Tibial artery (tissue), 4 donors: ENCODE data around the gene FRMD8.
A peak's percentile ranks its signal among the peaks of the same experiment; 100 is the strongest.

Source experiments
- DNase-seq, 2 donors: peaks; one replicate each; pipeline ENCODE4 v3.0.0-alpha.2; 2019
- H3K27ac ChIP-seq, 2 donors: fragments of 200-600 bp; sonication (generic) in 1 of 2; 1 replicate in 1 of 2; 2 replicates in 1 of 2; pipeline ENCODE4 v1.5.1; 2018 to 2019; ENCODE audit warnings: mild to moderate bottlenecking in 1 of 2
- H3K27me3 ChIP-seq, 2 donors: fragments of 200-600 bp; sonication (generic) in 1 of 2; one replicate each; pipeline versions ENCODE4 v1.5.1 to v1.6.0; 2016 to 2019
- H3K36me3 ChIP-seq, 3 donors: fragments of 200-600 bp; sonication (generic) in 2 of 3; one replicate each; pipeline ENCODE4 v1.5.1; 2016 to 2019; ENCODE audit warnings: mild to moderate bottlenecking in 2 of 3
- H3K4me1 ChIP-seq, 4 donors: fragments of 200-600 bp; sonication (generic) in 2 of 4; 1 replicate in 3 of 4; 2 replicates in 1 of 4; pipeline ENCODE4 v1.5.1; 2016 to 2019
- H3K4me3 ChIP-seq, 2 donors: fragments of 200-600 bp; sonication (generic) in 1 of 2; 1 replicate in 1 of 2; 2 replicates in 1 of 2; pipeline ENCODE4 v1.5.1; 2018 to 2019; ENCODE audit warnings: mild to moderate bottlenecking in 2 of 2
- H3K9me3 ChIP-seq, 3 donors: fragments of 200-600 bp; sonication (generic) in 1 of 3; one replicate each; pipeline ENCODE4 v1.5.1; 2016 to 2019
- intact Hi-C: fragments of 100-400 bp; cut with DNase I; formaldehyde crosslinking; loops from one replicate; pipeline ENCODE4 v1.15.0; 2023; ENCODE audit warnings: low total_unique reads
- TF ChIP-seq, protein P1 (sequence below), 2 experiments: fragments of 200-600 bp in 1 of 2; fragments of 450-650 bp in 1 of 2; IDR thresholded peaks; one replicate each; pipeline ENCODE4 v1.5.1; 2017 to 2019; ENCODE audit warnings: antibody characterized with exemption in 2 of 2, mild to moderate bottlenecking in 1 of 2, moderate library complexity in 1 of 2

FRMD8 gene

DNA sequence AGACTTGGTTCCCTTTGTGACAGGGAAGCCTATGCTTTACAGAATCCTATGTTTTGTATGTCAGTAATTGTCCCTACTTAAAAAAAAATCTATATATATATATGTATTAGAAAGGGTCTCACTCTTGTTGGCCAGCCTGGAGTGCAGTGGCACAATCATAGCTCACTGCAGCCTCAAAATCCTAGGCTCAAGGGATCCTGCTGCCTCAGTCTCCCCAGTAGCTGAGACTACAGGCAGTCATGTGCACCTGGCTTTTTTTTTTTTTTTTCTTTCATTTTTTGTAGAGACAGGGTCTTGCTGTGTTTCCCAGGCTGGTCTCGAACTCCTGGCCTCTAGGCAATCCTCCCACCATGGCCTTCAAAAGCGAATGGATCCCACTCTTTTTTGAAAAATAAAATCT, 34.1 kb downstream of the FRMD8 start:
- intact Hi-C loops = loop anchor here (5.0 kb wide), 1 partner anchor 52 kb away; no protein-coding TSS in a partner anchor
- Histone ChIP-seq H3K36me3 (peaks cover 24 to 27% (median 24%) of the 10 kb centered on the region in 3 donors), H3K27ac (peak overlapping the region; percentile 94 to 99), H3K27me3 (no peaks in the 10 kb centered on the region), H3K4me3 (peak overlapping the region; percentile 67 to 97), H3K4me1 (peaks cover 0 to 59% (median 50%) of the 10 kb centered on the region in 4 donors), H3K9me3 (no peaks in the 10 kb centered on the region)
- DNase-seq = no peak
- TF ChIP-seq, protein P1, sequence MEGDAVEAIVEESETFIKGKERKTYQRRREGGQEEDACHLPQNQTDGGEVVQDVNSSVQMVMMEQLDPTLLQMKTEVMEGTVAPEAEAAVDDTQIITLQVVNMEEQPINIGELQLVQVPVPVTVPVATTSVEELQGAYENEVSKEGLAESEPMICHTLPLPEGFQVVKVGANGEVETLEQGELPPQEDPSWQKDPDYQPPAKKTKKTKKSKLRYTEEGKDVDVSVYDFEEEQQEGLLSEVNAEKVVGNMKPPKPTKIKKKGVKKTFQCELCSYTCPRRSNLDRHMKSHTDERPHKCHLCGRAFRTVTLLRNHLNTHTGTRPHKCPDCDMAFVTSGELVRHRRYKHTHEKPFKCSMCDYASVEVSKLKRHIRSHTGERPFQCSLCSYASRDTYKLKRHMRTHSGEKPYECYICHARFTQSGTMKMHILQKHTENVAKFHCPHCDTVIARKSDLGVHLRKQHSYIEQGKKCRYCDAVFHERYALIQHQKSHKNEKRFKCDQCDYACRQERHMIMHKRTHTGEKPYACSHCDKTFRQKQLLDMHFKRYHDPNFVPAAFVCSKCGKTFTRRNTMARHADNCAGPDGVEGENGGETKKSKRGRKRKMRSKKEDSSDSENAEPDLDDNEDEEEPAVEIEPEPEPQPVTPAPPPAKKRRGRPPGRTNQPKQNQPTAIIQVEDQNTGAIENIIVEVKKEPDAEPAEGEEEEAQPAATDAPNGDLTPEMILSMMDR (IDR thresholded peaks at IDR 0.05) = no peak

DNA sequence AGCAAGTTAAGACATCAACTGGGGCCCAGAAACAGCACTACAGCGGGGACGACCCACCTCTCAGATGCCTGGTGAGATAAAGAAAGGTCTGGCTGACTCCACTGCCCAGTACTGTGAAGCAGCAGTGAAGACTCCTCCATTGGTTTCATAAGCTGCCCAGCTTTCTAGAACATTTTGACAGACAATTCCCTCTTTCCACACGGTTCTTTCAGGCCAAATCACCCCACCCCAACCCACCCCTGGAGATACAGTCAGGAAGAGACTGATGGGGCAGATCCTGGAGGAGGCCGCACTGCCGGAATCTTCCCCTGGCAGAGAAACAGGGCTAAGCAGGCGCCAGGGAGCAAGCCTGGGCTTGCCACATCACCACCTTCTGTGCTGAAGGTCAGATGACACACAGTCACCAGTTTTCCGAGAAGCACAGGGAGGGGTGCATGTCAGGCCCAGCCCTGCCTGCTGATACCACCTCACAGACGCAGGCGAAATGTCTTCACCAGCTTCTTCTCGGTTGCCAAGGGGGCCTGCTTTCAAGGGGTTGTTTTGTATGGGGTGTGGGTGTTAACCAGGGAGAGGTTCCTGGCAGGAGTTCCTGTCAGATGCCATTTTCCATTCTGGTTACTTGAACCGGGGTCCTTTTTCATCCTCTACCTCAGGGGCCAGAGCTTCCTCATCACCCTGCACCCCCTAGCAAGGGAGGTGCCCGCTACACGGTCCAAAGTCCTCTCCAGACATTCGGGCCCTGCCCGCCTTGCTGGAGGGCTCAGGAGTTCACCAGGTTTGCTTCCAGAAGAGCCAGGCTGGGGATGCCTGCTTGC, 34.7 kb downstream of the FRMD8 start:
- Histone ChIP-seq H3K4me3 (peak overlapping the region; percentile 67 to 97), H3K27ac (peak overlapping the region; percentile 94 to 99), H3K27me3 (no peaks in the 10 kb centered on the region), H3K4me1 (peaks cover 0 to 54% (median 45%) of the 10 kb centered on the region in 4 donors), H3K36me3 (peaks cover 30 to 34% (median 31%) of the 10 kb centered on the region in 3 donors), H3K9me3 (no peaks in the 10 kb centered on the region)
- peak; percentile 98 for DNase-seq
- TF ChIP-seq, protein P1 (IDR thresholded peaks at IDR 0.05) = no peak
- intact Hi-C loops = loop anchor here (5.0 kb wide), 1 partner anchor 51 kb away; no protein-coding TSS in a partner anchor

DNA sequence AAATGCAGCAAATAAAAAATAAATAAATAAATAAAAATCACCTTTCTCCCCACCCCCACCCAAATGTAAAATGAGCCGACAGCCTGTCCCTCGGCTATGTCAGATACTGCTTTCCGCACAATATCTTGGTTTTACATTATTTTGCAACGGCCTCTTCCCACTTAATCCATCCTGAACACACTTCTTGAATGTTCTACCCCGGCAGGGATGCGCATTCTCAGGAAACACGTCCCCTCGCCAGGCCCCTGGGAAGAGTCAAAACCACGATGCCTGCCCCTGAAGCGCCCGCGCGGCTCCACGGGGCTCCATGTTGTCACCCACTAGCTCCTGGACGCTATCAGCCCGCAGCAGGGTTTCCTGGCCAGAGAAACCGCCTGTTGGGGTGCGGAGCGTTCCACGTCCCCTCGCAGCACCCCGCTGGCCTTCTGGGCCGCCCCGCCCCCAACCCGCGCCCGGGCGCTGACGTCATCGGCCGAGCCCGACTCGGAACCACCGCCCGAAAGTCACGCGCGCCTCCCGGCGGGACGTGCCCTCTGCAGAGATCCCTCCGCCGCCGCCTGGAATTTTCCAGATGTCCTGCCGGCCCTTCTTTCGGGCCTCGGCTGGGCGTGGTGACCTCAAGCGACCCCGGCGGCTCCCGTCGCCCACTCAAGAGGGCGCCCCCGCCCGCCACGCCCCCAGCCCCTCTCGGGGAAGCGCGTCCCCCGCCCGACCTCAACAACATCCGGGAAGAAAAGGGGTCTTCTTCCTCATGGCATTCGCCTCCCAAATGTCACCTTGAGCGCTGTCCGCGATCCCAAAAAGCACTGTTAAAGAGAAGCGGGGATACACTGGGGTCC, 35.6 kb downstream of the FRMD8 start:
- H3K36me3 ChIP-seq = peaks cover 38 to 42% (median 39%) of the 10 kb centered on the region in 3 donors
- intact Hi-C loops = loop anchor here (5.0 kb wide), 1 partner anchor 50 kb away; no protein-coding TSS in a partner anchor
- peak; percentile 94 to 99 for DNase-seq
- peak overlapping the region; percentile 94 to 99 for H3K27ac ChIP-seq
- no peaks in the 10 kb centered on the region for H3K27me3 ChIP-seq
- TF ChIP-seq, protein P1 (IDR thresholded peaks at IDR 0.05) = no peak
- peak overlapping the region; percentile 67 to 97 for H3K4me3 ChIP-seq
- peaks cover 0 to 49% (median 39%) of the 10 kb centered on the region in 4 donors for H3K4me1 ChIP-seq
- no peaks in the 10 kb centered on the region for H3K9me3 ChIP-seq

DNA sequence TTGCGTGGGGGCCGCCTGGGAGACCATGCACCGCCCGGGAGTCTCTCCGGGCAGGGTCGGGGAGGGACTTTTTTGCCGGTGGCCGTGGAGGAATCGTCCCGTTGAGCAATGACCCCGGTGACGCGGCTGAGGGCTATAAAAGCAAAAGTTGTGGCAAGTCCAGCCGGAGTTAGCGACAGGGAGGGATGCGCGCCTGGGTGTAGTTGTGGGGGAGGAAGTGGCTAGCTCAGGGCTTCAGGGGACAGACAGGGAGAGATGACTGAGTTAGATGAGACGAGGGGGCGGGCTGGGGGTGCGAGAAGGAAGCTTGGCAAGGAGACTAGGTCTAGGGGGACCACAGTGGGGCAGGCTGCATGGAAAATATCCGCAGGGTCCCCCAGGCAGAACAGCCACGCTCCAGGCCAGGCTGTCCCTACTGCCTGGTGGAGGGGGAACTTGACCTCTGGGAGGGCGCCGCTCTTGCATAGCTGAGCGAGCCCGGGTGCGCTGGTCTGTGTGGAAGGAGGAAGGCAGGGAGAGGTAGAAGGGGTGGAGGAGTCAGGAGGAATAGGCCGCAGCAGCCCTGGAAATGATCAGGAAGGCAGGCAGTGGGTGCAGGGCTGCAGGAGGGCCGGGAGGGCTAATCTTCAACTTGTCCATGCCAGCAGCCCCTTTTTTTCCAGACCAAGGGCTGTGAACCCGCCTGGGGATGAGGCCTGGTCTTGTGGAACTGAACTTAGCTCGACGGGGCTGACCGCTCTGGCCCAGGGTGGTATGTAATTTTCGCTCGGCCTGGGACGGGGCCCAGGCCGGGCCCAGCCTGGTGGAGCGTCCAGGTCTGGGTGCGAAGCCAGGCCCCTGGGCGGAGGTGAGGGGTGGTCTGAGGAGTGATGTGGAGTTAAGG, 36.4 kb downstream of the FRMD8 start, which contains the start of gene NEAT1:
Gene NEAT1 (plus strand): TSS at position 166 of the 883 bp plus-strand sequence.
- Histone ChIP-seq H3K27me3 (no peaks in the 10 kb centered on the region), H3K4me1 (peaks cover 0 to 49% (median 37%) of the 10 kb centered on the region in 4 donors), H3K27ac (peak within 1 kb of the TSS; percentile 94 to 99), H3K36me3 (peaks cover 47 to 51% (median 48%) of the 10 kb centered on the region in 3 donors), H3K4me3 (peak within 1 kb of the TSS; percentile 67 to 97), H3K9me3 (no peaks in the 10 kb centered on the region)
- DNase-seq = peak; percentile 97 to 98
- TF ChIP-seq, protein P1 (IDR thresholded peaks at IDR 0.05) = peak in 1 of 2 experiments; percentile 21
- intact Hi-C loops = loop anchor here (5.0 kb wide), 1 partner anchor 49 kb away; no protein-coding TSS in a partner anchor
